GM19099 (cell line): ENCODE data around the gene MSH2.

Experiments used
- POLR2A ChIP-seq: IDR thresholded peaks from 3 replicates; pipeline ENCODE4 v1.6.1; 2011; ENCODE audit warnings: low read depth; ENCODE audit not compliant: insufficient read length; ENCODE audit errors: extremely low read depth

The MSH2 gene

GRCh38 chr2:47499621-47500309 lies 96.8 kb downstream of the MSH2 start:
- TF ChIP-seq POLR2A: no peak

- TF ChIP-seq POLR2A: no peak
Measured at GRCh38 chr2:47501374-47502200, 98.6 kb downstream of the MSH2 start.

- TF ChIP-seq POLR2A: no peak
Measured at GRCh38 chr2:47503481-47504070, 100.6 kb downstream of the MSH2 start.

GRCh38 chr2:47504174-47504810 lies 101.3 kb downstream of the MSH2 start:
- no peak for TF ChIP-seq POLR2A

GRCh38 chr2:47506024-47506423 lies 103.1 kb downstream of the MSH2 start:
- TF ChIP-seq POLR2A: no peak

- no peak for TF ChIP-seq POLR2A
Measured at GRCh38 chr2:47506436-47506835, 103.5 kb downstream of the MSH2 start.

GRCh38 chr2:47508080-47508479 lies 105.1 kb downstream of the MSH2 start:
- TF ChIP-seq POLR2A: no peak

- TF ChIP-seq POLR2A: no peak
Measured at GRCh38 chr2:47508641-47509040, 105.7 kb downstream of the MSH2 start.

GRCh38 chr2:47509250-47509649 lies 106.3 kb downstream of the MSH2 start:
- TF ChIP-seq POLR2A: no peak

- no peak for TF ChIP-seq POLR2A
Measured at GRCh38 chr2:47509821-47510385, 106.9 kb downstream of the MSH2 start.

GRCh38 chr2:47510745-47511144 lies 107.8 kb downstream of the MSH2 start:
- TF ChIP-seq POLR2A: no peak

- TF ChIP-seq POLR2A: no peak
Measured at GRCh38 chr2:47512581-47513083, 109.7 kb downstream of the MSH2 start.

- TF ChIP-seq POLR2A: no peak
Measured at GRCh38 chr2:47513981-47514520, 111.1 kb downstream of the MSH2 start.

GRCh38 chr2:47516360-47517104 lies 113.6 kb downstream of the MSH2 start:
- no peak for TF ChIP-seq POLR2A
